GM12872 (cell line): Measurements from ENCODE around the gene PIGO.

Experiments
- TF ChIP-seq, protein P1 (sequence below): IDR thresholded peaks from 3 replicates; pipeline ENCODE4 v1.5.1; 2011; ENCODE audit warnings: low read depth, mild to moderate bottlenecking, low read length, moderate library complexity; ENCODE audit not compliant: insufficient read depth

Gene PIGO

DNA sequence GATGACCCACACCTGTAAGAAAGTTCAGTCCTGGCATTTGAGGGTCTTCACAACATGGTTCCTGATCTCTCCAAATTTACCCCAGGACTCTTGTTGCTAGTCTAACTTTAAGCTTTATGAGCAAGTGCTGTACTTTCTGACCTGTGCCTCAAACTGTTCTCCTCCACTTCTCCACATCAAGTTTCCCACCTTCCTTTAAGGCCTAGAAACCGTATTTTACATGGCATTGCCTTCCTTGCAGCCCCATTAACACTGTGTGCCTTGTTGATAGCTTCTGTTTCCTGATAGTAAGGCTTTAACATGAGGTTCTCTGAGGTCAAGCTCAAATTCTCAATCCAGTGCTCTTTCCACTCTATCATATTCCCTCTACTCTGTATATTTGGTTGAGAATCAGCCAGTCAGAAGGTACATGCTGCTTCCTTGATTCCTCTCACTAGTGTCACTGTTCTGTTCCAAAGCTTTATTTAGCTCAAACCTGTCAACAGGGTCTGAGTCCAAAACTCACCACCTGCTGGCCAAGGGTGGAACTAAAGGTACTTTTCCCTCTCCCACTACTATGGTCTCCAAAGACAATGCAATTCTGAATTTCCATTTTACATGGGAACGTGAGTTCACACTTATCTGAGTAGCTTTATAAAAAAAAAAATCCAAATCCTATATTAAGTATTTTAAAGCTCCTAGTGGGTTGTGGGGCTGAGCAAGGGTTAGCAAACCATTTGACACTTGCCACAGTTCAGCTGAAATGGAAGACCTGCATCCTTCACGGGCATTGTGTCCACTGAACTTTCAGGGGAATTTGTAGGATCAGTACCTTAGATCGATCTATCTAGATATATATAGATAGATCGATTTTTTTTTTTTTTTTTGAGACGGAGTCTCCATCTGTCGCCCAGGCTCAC lies 45.1 kb downstream of the PIGO start:
- TF ChIP-seq, protein P1, sequence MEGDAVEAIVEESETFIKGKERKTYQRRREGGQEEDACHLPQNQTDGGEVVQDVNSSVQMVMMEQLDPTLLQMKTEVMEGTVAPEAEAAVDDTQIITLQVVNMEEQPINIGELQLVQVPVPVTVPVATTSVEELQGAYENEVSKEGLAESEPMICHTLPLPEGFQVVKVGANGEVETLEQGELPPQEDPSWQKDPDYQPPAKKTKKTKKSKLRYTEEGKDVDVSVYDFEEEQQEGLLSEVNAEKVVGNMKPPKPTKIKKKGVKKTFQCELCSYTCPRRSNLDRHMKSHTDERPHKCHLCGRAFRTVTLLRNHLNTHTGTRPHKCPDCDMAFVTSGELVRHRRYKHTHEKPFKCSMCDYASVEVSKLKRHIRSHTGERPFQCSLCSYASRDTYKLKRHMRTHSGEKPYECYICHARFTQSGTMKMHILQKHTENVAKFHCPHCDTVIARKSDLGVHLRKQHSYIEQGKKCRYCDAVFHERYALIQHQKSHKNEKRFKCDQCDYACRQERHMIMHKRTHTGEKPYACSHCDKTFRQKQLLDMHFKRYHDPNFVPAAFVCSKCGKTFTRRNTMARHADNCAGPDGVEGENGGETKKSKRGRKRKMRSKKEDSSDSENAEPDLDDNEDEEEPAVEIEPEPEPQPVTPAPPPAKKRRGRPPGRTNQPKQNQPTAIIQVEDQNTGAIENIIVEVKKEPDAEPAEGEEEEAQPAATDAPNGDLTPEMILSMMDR: peak; percentile 75

DNA sequence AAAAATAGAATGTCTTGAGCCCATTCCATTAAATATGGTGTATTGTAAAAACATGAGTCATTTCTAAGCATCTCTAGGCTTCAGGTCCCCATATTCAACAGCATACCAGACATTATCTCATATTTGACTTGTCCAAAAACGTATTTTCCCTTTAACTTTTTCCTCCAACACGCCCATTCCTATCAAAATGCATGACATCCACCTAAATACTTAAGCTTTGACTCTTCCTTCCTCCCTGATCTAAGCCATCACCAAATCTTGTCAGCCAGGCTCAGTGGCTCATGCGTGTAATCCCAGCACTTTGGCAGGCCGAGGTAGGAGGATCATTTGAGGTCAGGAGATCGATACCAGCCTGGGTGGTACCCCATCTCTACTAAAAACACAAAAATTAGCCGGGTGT lies 47.9 kb downstream of the PIGO start:
- TF ChIP-seq, protein P1: no peak

DNA sequence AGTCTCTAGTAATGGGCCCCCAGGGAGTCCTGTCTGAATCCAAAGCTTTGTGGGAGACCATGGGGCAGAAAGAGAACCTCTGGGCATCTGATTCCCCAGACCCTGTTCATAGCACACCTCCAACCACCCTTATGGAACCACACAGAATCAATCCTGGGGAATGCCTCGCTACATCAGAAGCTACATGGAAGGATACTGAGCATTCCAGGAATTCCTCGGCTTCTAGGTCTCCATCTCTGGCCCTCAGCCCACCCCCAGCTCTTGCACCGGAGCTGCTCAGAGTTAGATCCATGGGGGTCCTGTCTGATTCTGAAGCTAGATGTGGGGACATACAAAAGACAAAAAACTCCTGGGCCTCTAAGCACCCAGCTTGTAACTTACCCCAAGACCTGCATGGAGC lies 52.3 kb downstream of the PIGO start:
- TF ChIP-seq, protein P1: no peak

DNA sequence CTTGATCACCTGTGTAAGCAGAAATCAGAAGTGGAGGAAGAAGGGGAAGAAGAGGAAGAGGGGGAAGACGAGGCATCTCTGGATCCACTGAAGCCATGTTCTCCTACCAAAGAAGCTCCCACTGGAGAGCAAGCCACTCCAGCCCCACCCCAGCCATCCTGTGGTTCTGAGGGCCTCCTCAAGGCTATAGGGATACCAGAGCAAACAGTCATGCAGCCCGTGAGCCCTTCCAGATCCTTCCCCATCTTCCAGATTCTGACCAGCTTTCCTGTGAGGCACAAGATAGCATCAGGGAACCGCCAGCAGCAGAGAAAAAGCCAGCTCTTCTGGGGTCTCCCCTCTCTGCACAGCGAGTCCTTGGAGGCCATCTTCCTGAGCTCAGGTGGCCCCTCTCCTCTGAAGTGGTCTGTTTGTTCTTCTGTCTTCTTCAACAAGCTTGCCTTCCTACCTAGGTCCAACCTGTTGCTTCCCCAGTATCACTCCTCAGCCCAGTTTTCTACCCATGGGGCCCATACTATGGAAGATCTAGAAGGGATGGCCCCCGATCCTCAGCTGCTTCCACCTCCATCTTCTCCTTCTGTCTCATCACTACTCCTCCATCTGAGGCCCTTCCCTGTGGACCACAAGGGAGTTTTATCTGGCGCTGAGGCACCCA lies 53.4 kb downstream of the PIGO start:
- TF ChIP-seq, protein P1: no peak

- TF ChIP-seq, protein P1: no peak
Measured at GRCh38 chr9:35042081-35042604, 54.2 kb downstream of the PIGO start.
